Esophagus squamous epithelium (tissue), 4 donors: ENCODE data around the gene WDR70.
"Not testable (repeated sequence)": the region's sequence is repeated elsewhere in the genome, so short reads cannot be mapped to it uniquely, and the experiment has no call there.

Experiments
- POLR2A ChIP-seq, 4 donors: fragments of 450-650 bp; IDR thresholded peaks; one replicate each; pipeline ENCODE4 v1.6.1; 2017; ENCODE audit warnings: antibody characterized with exemption in 4 of 4, mild to moderate bottlenecking in 4 of 4, moderate library complexity in 3 of 4
- TF ChIP-seq, protein P1 (sequence below), 6 experiments: fragments of 450-650 bp in 4 of 6; fragments of 200-600 bp in 2 of 6; sonication (generic) in 2 of 6; IDR thresholded peaks; one replicate each; pipeline ENCODE4 v1.5.1; 2016 to 2019; ENCODE audit warnings: antibody characterized with exemption in 6 of 6, mild to moderate bottlenecking in 4 of 6, moderate library complexity in 4 of 6

DNA sequence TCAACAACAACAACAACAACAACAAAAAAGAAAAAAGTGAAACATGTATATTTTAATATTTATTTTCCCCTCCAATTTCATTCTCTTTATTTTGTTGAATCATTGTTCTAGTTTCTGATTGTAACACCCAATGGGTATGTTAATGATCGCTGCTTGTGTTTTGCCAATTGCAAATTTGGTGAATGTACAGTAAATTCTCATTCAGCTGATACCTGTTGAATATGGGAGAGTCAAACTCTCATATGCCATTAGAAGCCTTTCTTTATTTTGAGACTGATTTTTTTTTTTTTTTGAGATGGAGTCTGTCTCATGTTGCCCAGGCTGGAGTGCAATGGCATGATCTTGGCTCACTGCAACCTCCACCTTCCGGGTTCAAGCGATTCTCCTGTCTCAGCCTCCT is 72.9 kb downstream of the WDR70 start:
- TF ChIP-seq, protein P1, sequence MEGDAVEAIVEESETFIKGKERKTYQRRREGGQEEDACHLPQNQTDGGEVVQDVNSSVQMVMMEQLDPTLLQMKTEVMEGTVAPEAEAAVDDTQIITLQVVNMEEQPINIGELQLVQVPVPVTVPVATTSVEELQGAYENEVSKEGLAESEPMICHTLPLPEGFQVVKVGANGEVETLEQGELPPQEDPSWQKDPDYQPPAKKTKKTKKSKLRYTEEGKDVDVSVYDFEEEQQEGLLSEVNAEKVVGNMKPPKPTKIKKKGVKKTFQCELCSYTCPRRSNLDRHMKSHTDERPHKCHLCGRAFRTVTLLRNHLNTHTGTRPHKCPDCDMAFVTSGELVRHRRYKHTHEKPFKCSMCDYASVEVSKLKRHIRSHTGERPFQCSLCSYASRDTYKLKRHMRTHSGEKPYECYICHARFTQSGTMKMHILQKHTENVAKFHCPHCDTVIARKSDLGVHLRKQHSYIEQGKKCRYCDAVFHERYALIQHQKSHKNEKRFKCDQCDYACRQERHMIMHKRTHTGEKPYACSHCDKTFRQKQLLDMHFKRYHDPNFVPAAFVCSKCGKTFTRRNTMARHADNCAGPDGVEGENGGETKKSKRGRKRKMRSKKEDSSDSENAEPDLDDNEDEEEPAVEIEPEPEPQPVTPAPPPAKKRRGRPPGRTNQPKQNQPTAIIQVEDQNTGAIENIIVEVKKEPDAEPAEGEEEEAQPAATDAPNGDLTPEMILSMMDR (IDR thresholded peaks at IDR 0.05) = not testable (repeated sequence)
- TF ChIP-seq POLR2A (IDR thresholded peaks at IDR 0.05) = not testable (repeated sequence)
